ENCODE results near the gene EYS.

EYS gene

DNA sequence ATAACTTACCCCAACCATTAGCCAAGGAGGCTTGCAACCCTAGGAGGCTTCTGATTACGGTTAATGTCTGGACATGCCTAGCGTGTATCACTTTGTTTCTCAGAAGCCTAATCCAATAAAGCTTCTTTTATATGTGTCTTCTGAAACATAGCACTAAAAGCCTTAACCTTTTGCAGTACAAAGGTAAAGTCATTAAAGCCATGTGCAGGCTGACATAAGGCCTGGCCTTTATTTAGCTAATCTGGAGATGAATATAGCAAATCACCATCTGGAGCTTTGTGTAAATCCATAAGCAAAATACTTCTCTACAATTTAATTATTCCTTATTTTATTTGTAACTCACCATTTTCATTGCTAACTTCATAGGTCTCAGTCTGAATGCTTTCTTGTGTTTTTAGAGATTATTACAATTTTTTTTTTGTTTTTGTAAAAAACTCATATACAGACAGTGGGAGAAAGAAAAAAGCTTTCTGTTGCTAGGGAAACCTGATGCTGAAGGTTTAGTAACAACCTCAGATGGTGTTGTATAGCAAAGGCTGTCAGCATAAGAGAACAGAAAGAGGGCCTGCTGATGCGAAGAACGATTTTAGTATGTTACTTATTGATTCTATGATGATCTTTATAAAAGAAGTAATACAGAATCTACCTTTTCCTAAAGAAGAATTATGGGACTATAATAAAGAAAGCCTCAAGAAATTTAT lies at the start of gene EYS:
EYS (minus strand) TSS at position 101 of the 701 bp plus-strand sequence. CDS start 211,816 bp downstream, outside the sequence.
- no peak within 1 kb of the TSS for H3K27ac ChIP-seq
- DNase-seq (ENCODE audit: low read depth, low spot score), result no peak

DNA sequence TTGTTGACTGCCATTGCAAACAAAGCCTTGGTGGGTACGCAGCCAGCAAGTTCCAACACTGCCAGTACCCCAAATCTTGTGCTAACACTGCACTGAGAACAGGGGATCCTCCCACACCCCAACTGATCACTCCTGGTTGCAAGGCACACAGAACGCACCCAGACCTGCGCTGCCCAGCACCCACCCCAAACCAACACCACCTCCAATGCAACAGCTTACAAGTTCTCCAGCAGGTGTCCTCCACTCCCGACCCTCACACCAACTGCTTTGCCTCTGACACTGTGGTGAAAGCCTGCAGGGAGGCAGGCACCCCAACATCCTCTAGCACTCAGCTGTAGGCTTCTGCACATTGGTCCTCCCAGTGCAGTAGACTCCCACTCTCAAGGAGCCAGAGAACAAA lies 39.3 kb upstream of the EYS start:
- H3K27ac ChIP-seq, result no peak overlapping the region
- DNase-seq (ENCODE audit: low read depth, low spot score), result no peak

DNA sequence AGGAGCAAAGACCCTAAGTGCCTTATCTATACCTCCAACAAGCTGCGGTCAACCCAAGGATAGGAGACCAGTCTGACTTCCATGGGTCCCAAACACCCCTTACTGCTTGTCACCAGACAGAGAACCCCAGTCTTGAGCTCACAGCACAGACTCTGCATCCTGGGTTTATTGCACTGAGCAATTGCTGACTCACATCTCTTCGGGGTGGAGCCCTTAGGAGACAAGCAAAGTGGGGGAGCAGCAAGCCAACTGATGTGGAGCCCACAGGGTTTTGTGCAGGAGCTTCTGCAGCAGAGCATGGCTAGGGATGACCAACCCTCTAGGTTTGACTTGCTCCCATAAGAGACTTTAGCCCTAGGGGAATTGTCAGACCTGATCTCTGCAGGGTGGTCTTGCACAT lies 38.6 kb upstream of the EYS start:
- DNase-seq (ENCODE audit: low read depth, low spot score), result no peak
- H3K27ac ChIP-seq, result no peak overlapping the region

DNA sequence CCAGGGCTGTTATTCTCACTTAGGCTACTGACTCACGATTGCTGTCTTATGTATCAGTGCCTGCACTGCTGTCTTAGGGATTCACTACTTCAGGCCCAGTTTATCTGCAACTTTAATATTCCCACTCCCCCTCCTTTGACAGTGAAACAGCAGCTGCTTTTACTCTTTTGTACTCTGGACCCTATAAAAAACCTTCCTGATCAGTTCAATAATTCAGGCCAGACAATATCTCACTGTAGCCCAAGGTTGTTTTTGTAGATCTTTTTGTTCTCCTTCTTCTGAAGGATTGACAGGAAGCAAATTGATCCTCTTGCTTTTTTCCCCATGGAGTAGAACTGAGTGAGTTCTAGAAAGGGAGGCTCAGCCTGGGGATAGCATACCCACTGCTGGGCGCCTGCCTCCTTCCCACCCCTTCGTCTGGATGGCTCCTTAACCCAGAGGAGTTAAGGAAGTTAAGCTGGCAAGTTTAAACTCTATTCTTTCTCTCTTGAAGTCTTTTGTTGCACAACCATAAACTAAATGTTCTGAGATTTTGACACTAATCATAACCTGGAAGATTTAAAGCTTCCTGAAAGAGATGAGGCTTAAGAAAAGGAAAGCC lies 22.0 kb upstream of the EYS start:
- H3K27ac ChIP-seq, result no peak overlapping the region
- no peak for DNase-seq (ENCODE audit: low read depth, low spot score)

DNA sequence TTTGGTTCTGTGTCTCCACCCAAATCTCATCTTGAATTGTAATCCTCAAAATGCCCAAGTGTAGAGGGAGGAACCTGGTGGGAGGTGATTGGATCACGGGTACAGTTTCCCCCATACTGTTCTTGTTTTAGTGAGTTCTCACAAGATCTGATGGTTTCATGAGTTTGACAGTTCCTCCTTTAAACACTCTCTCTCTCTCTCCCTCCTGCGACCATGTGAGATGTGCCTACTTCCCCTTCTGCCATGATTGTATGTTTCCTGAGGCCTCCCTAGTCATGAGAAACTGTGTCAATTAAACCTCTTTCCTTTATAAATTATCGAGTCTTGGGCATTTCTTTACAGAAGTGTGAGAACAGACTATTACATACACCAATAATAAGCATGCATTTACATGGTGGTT lies 12.1 kb upstream of the EYS start:
- DNase-seq (ENCODE audit: low read depth, low spot score), result no peak
- H3K27ac ChIP-seq, result no peak overlapping the region

DNA sequence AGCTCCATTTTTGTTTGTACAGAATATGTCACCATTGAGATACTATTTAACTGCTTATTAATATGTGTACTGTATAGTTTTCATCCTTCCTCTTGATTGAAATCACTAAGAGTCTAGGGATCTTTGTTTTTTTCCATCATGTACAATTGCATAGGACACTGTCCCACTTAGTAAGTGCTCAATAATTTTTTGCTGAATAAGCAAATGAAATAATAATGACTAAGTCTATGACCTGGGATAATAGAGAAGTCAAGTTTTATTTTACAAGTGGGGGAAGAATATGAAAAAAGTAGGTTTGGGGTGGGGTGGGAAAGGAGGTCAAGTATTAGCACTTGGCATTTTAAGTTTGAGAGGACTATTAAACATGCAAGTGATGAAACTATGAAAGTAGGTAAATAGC lies 4.5 kb upstream of the EYS start:
- H3K27ac ChIP-seq, result no peak overlapping the region
- no peak for DNase-seq (ENCODE audit: low read depth, low spot score)

DNA sequence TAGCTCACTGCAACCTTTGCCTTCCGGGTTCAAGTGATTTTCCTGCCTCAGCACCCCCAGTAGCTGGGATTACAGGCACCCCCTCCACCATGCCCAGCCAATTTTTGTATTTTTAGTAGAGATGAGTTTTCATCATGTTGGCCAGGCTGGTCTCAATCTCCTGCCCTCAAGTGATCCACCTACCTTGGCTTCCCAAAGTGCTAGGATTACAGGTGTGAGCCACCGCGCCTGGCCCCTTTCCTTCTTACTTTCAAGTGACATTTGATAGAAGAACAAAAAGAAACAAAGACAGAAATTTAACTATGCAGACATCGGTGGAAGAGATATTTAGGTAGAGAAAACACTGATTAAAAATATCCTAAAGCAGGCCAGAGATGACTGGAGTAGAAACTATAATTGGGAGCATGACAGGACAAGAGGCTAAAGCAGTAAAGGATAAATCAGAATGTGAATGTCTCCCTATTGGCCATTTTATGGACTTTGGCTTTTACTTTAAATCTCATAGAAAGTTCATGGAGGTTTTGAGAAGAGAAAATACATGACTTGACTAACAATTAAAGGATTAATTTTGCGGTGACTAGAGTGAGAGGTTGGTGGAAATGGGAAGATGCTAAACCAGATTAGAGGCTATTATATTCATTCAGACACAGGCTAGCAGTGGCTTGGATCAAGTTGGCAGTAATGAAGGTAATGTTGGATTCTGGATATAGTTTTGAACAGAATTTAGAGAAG lies 2.2 kb upstream of the EYS start:
- DNase-seq (ENCODE audit: low read depth, low spot score), result no peak
- no peak overlapping the region for H3K27ac ChIP-seq

DNA sequence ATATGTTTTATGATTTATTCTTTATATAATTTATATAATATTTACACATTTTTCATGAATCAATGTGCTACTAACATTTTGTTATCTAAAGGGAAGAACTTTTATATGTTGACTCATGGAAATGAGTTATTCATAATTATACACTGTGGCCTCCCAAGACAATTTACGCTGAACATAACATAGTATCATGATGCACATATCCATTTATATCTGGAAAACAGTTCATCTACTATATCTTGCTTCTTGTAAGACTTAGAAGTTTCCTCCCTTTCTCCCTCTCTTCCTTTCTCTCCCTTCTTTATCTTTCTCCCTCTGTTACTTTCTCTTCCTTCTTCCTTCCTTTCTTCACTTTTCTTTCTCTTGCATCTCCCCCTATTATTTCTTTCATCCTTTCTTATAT lies 1.1 kb upstream of the EYS start:
- DNase-seq (ENCODE audit: low read depth, low spot score), result no peak
- H3K27ac ChIP-seq, result no peak overlapping the region

DNA sequence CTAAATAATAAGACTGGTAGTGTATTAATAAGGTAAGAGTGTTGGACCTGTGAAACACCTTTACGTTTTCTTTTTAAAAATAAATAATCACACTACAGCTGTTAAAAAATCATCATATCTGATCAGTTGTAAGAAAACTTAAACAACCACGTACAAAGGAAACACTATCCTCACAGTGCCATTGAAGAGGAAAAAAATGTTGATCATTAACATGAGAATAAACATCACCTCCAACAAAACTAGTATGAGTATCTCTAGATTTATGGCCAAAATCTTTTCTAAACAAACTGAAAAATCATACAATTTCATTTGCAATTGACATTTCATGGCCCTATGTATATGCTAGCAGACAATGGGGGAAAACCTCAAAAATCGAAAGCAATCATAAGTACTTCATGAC lies 590 bp downstream of the EYS start:
- no peak for DNase-seq (ENCODE audit: low read depth, low spot score)
- H3K27ac ChIP-seq, result no peak overlapping the region

DNA sequence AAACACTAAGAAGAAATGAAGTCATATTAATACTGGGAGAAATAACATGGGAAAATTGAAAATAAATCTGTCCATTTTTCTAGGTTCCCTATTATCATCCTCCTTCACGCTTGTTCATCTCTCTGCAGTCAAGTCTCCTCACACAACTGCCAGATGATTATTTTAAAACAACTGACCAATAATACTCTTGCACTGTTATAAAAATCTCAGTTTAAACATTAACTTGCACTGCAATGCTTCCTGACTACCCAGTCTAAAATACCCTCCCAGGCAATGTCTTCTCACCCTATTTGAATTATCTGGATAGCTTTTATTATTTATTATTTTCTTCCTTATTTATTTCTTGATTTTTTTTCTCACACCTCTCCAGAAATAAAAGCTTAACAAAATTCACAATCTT lies 5.7 kb downstream of the EYS start:
- H3K27ac ChIP-seq, result no peak overlapping the region
- no peak for DNase-seq (ENCODE audit: low read depth, low spot score)

DNA sequence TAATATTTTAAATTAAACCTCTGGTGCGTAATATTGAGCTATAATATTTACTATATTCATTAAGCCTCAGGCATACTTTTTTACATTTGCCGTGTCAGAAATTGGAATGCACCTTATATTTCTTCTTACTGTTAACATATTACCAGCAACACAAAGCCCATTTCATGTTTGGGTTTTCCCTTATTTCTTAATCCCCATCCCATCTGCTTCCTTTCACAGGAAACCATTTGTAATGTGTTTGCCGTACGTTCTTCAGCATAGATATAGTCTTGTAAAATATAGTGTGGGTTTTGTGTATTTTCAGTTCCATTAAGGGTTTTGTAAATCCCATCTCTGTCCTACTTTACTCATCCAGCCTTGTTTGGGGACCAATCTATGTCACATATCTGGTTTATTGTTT lies 6.5 kb downstream of the EYS start:
- H3K27ac ChIP-seq, result no peak overlapping the region
- DNase-seq (ENCODE audit: low read depth, low spot score), result no peak

DNA sequence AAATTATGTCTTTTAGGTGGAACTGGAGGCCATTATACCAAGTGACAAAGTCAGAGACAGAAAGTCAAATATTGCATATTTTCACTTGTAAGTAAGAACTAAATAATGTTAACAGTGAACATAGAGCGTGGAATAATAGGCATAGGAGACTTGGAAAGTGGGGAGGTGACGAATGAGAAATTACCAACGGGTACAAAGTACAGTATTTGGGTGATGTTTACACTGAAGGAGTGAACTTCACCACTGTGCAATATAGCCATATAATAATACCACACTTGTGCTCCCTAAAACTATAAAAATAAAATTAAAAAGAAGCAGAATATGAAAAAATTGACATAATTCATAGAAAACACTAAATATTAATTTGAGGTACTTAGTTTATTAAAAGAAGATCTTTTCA lies 14.9 kb downstream of the EYS start:
- H3K27ac ChIP-seq, result no peak overlapping the region
- DNase-seq (ENCODE audit: low read depth, low spot score), result no peak

DNA sequence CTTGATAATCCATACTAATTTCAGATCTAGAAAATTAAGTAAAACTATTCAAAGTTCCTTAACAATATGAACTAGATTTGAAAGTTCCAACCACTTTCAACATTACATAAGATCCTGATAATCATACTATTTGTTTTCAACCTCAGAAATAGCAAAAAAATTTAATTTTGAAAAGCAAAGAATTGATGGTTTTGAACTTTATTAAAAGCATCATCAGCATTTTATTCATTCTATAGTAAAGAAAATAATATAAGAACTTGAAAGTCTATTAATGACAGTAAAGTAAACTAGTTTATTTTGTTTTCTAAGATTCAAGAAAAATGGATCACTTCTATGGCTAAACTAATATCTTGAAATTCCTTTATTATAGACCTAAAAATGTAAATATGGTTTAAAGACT lies 26.8 kb downstream of the EYS start:
- H3K27ac ChIP-seq, result no peak overlapping the region
- no peak for DNase-seq (ENCODE audit: low read depth, low spot score)

DNA sequence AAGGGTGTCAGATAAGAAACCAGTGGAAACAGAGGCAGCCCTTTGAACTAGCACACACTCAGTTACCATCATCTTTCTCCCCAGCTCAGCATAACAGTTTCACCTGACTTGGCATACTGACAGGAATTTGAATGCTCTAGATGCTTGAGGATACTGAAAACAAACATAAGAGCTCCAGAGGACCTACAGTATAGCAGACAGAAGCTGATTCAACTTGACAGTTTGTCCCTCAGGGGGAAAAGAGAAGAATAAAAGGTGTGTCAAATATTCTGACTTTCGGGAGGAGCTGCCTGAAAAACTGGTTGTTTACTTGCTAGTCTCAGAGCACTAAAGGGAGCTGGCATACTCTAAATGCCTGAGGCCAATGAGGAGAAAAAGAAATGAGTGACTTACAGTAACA lies 35.1 kb downstream of the EYS start:
- no peak overlapping the region for H3K27ac ChIP-seq
- peak; percentile 20 for DNase-seq (ENCODE audit: low read depth, low spot score)

DNA sequence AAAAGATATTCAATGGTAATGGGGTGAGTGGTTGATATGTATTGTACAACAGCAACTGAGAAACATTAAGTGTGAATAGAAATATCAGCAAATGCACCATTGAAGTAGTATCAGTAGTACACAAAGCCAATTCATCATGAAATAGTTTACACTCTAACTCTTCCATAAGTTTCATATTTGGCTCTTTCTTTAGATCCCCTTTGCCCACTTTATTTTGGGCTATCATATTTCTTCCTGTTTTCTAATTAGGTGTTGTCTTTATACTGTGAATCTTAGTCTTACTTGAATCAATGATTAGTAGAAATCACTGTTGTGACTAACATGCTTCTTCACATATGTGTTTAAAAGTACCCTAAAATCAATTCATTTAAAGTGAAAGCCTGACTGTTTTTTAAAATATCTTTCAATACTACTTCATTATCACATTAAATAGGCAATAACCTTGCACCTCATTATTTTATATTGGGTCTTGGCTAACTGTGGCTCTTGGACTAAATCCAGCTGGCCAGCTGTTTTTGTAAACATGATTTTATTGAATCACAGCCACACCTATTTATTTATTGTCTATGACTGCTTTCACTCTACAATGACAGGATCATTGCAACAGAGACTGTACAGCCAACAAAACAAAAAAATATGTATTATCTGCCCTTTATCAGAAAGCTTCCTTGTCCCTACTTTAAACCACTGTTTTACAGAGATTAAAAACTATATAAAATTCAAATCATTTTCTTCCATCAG lies 38.9 kb downstream of the EYS start:
- no peak overlapping the region for H3K27ac ChIP-seq
- DNase-seq (ENCODE audit: low read depth, low spot score), result no peak

DNA sequence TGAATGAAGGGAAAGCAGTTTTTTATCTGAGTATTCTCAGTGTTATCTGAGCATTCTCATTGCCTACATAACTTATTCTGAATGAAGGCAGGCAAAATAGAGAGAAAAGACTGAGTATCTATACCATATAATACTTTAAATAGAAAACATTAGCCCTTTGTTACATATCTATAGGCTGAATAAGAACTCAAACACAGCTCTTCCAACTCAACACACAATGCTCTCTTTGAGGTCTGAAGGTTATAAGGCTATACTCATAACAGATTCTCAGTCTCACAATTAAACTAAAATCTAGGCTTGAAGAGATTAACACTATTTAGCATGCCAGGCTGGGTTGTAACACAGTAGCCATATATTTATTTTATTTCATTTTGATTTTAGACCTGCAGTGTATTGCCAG lies 56.9 kb downstream of the EYS start:
- H3K27ac ChIP-seq, result no peak overlapping the region
- no peak for DNase-seq (ENCODE audit: low read depth, low spot score)

DNA sequence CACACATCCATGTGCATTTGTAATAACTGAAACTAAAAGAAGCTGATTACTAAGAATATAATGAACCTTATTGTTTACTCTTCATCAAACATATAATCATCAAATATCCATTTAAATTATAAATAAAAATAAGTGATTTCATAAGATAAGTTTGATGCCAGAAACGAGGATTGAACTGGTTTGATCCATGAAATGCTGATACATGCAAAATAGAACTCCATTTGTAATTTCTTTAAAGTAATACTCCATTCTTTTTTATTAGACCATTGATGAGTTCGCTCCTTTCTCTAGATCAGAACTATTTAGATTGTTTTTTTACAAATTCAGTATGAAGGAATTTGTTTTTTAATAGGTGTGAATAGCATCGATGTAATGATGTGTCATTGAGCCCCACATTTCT lies 57.6 kb downstream of the EYS start:
- no peak overlapping the region for H3K27ac ChIP-seq
- DNase-seq (ENCODE audit: low read depth, low spot score), result no peak

DNA sequence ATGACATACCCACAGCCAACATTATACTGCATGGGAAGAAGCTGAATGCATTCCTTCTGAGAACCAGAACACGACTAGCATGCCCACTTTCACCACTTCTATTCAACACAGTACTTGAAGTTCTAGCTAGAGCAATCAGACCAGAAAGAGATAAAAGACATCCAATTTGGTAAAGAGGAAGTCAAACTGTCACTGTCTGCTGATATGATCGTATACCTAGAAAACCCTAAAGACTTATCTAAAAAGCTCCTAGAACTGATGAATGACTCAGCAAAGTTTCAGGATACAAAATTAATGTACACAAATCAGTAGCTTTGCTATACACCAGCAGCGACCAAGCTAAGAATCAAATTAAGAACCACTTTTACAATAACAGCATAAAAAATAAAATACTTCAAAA lies 60.5 kb downstream of the EYS start:
- H3K27ac ChIP-seq, result no peak overlapping the region
- no peak for DNase-seq (ENCODE audit: low read depth, low spot score)

DNA sequence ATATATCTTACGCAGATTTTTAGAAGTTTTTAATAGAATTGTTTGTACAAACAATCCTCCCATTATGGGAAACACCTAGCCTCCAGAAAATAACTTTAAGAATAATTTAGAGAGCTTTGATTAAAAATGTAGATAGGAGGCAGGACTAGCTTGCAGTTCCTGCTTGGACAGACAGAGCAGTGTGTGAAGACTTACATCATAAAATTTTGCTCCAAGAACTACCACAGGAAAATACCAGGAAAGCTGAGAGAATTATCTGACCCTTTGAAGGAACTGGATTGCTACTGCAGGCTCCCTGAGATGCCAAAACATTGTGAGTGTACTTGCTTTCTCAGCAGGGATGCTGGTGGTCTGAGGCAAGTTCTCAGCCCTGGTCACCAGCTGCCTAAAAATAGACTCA lies 64.2 kb downstream of the EYS start:
- no peak for DNase-seq (ENCODE audit: low read depth, low spot score)
- no peak overlapping the region for H3K27ac ChIP-seq

DNA sequence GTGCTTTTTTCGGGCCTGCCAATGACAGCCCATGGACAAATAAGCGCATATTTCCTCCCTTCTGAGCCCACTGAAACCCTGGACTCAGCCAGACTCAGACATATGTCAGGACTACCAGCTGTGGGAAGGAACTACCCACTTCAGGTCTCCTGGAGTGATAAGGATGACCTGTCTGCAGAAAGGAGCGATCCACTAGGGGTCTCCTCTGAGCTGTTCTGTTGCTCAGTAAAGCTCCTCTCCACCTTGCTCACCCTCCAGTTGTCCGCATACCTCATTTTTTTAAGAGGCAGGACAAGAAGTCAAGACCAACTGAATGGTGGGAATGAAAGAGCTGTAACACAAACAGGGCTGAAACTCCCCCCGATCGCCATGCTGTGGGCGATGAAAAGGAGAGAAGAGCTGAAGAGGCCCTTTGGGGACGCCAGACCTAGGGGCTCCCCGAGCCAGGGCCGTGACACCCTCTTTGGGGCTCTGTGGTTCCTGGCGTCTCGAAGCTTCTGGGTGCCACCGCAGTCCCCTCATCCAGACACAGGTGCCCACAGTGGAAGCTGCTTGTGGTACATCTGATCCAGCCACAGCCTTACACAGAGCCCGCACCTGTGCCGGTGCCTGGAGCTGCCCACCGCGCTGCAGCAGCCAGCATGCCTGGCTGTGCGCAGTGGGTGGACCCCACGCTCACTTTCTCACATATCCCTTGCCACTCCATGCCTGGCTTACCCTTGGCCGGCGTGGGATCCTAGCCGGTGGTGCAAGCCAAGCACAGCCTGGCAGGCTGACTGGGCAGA lies 68.8 kb downstream of the EYS start:
- no peak overlapping the region for H3K27ac ChIP-seq
- no peak for DNase-seq (ENCODE audit: low read depth, low spot score)

Data from epithelial cell of prostate (primary cell).